Glutamatergic neuron (in vitro differentiated cells): Measurements from ENCODE around the gene CCDC170. TPM values are rescaled to one million over a fixed set of nuclear protein-coding genes. Genes with fewer than 3 reads are reported as not detected.

ENCODE experiments used
- DNase-seq: peaks from one replicate; pipeline ENCODE4 v3.0.0; 2022
- H3K27ac Mint-ChIP-seq: one replicate; pipeline ENCODE4 v1.8.0; 2020; ENCODE audit warnings: mild to moderate bottlenecking, mixed read lengths, inconsistent platforms; ENCODE audit not compliant: unreplicated experiment
- H3K27me3 Mint-ChIP-seq: one replicate; pipeline ENCODE4 v1.8.0; 2020; ENCODE audit warnings: mild to moderate bottlenecking, moderate library complexity, mixed read lengths, inconsistent platforms; ENCODE audit not compliant: unreplicated experiment
- H3K36me3 Mint-ChIP-seq: one replicate; pipeline ENCODE4 v1.8.0; 2020; ENCODE audit warnings: mild to moderate bottlenecking, mixed read lengths, inconsistent platforms; ENCODE audit not compliant: unreplicated experiment
- H3K4me1 Mint-ChIP-seq: one replicate; pipeline ENCODE4 v1.8.0; 2020; ENCODE audit warnings: mild to moderate bottlenecking, low read depth, mixed read lengths, inconsistent platforms; ENCODE audit not compliant: unreplicated experiment
- H3K4me3 Mint-ChIP-seq: one replicate; pipeline ENCODE4 v1.8.0; 2020; ENCODE audit warnings: mild to moderate bottlenecking, mixed read lengths, inconsistent platforms; ENCODE audit not compliant: unreplicated experiment
- H3K9me3 Mint-ChIP-seq: one replicate; pipeline ENCODE4 v1.8.0; 2020; ENCODE audit warnings: mild to moderate bottlenecking, moderate library complexity, mixed read lengths, inconsistent platforms; ENCODE audit not compliant: unreplicated experiment
- total RNA-seq: library from RNA; stranded (reverse); fragmentation: NEBNext Ultra II Directional; extraction: Animal tissue kit (Norgen Biotek cat#: 25700); gene quantifications from one replicate; pipeline ENCODE4 v1.2.1, GENCODE V29; 2021; ENCODE audit not compliant: unreplicated experiment
- TF ChIP-seq, protein P1 (sequence below): fragments of 200-600 bp; sonication (generic); IDR thresholded peaks from one replicate; pipeline ENCODE4 v1.5.0; 2021; ENCODE audit not compliant: partially characterized antibody, unreplicated experiment

The CCDC170 gene
- total RNA-seq, 1 donor from 2014 or later = not detected

DNA sequence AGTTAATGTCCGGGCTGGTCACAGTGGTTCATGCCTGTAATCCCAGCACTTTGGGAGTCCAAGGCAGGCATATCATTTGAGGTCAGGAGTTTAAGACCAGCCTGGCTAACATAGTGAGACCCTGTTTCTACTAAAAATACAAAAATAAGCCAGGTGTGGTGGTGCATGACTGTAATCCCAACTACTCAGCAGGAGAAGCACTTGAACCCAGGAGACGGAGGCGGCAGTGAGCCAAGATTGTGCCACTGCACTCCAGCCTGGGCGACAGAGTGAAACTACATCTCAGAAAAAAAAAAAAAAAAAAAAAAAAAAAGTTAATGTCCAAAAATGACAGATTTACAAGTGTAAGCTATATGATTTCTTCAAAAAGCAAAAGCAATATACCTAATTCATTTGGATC, 124.9 kb downstream of the CCDC170 start:
- Mint-ChIP-seq H3K4me3 (no peak overlapping the region), H3K36me3 (no peaks in the 10 kb centered on the region), H3K4me1 (no peaks in the 10 kb centered on the region)

DNA sequence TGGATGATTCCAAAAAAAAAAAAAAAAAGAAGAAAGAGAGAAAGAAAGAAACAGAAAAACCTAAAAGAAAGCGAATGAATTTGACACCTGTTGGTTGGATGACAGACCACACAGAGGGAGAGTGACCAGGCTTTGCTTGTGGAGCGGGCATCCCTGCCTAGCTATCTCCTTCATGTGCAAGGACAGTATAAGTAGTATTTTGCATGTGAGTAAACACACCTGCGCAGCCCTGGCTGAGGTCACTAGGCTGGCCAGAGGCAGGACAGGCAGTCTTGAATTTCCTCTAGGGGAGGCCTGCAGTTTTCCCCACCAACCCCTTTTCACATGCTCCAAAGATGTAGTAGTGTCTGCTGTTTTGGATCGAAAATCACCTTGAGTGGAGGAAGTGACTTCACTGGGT, 126.4 kb downstream of the CCDC170 start:
- H3K4me1 Mint-ChIP-seq = no peaks in the 10 kb centered on the region
- no peak overlapping the region for H3K27ac Mint-ChIP-seq
- H3K36me3 Mint-ChIP-seq = no peaks in the 10 kb centered on the region
- no peaks in the 10 kb centered on the region for H3K27me3 Mint-ChIP-seq
- H3K9me3 Mint-ChIP-seq = no peaks in the 10 kb centered on the region
- TF ChIP-seq, protein P1, sequence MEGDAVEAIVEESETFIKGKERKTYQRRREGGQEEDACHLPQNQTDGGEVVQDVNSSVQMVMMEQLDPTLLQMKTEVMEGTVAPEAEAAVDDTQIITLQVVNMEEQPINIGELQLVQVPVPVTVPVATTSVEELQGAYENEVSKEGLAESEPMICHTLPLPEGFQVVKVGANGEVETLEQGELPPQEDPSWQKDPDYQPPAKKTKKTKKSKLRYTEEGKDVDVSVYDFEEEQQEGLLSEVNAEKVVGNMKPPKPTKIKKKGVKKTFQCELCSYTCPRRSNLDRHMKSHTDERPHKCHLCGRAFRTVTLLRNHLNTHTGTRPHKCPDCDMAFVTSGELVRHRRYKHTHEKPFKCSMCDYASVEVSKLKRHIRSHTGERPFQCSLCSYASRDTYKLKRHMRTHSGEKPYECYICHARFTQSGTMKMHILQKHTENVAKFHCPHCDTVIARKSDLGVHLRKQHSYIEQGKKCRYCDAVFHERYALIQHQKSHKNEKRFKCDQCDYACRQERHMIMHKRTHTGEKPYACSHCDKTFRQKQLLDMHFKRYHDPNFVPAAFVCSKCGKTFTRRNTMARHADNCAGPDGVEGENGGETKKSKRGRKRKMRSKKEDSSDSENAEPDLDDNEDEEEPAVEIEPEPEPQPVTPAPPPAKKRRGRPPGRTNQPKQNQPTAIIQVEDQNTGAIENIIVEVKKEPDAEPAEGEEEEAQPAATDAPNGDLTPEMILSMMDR = no peak
- H3K4me3 Mint-ChIP-seq = no peak overlapping the region
- no peak for DNase-seq

More for the DNA sequence above, 124.9 kb downstream of the CCDC170 start:
- Mint-ChIP-seq H3K9me3 (no peaks in the 10 kb centered on the region), H3K27ac (no peak overlapping the region), H3K27me3 (no peaks in the 10 kb centered on the region)
- no peak for DNase-seq
- TF ChIP-seq, protein P1 = no peak

DNA sequence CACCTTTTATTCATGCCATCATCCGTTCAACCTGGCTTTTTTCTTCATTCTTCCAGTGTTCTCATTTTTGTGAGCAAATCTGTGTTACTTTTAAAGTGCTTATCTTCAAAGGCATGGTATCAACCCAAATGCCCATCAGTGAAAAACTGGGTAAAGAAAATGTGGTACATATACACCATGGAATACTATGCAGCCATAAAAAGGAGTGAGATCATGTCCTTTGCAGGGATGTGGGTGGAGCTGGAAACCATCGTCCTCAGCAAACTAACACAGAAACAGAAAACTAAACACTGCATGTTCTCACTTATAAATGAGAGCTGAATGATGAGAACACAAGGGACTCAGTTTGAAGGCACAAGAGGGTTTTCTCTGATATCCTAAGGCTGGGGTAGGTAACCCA, 130.3 kb downstream of the CCDC170 start:
- Mint-ChIP-seq H3K27me3 (no peaks in the 10 kb centered on the region), H3K4me3 (no peak overlapping the region), H3K4me1 (no peaks in the 10 kb centered on the region), H3K9me3 (no peaks in the 10 kb centered on the region), H3K27ac (no peak overlapping the region), H3K36me3 (no peaks in the 10 kb centered on the region)
- TF ChIP-seq, protein P1 = no peak
- DNase-seq = no peak

DNA sequence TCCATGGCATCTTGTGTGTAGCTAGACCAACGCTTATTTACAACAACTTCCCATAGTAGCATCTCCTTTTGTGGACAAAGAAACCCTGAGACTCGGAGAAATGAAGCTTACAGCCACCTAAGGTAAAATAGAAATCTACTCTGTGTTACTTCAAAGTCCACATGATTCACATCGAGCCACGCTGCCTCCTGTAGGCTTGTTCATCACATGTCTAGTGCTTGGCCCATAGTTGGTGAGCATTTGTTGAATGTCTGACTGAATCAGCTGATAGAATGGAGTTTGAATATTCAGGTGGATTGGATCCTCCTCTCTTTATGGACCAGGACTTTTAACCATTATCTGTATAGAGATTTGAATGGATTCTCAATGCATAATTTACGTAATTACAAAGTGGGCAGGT, 130.7 kb downstream of the CCDC170 start:
- TF ChIP-seq, protein P1 = no peak
- Mint-ChIP-seq H3K9me3 (no peaks in the 10 kb centered on the region), H3K4me1 (no peaks in the 10 kb centered on the region), H3K4me3 (no peak overlapping the region), H3K27me3 (no peaks in the 10 kb centered on the region), H3K36me3 (no peaks in the 10 kb centered on the region), H3K27ac (no peak overlapping the region)
- DNase-seq = no peak

DNA sequence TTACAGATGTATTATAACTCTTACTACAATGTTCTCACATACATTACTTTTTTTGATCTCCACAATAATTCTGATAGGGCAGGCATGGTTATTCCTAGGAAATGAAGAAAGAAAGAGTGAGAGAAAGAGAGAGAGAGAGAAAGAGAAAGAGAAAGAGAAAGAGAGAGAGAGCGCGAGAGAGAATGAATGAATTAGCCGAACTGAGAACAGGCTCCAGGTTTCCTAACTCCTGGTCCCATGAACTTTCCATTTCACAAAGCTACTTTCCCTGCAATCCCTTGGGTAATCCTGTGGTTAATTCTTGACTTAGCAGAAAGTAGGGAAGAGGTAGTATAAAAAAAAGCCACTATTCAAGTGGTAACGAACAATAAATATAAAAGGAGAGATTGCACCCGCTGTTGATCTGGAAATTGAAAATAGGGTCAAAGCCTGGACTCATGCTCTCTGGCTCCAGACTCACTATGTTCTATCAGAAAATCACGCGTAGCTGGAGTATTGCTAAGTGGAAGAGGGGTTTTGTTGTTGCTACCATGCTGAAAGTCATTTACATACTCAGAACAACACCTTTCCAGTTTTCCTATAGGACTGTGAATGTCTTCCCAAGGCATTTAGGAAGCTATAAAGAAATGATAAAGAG, 131.2 kb downstream of the CCDC170 start:
- Mint-ChIP-seq H3K27me3 (no peaks in the 10 kb centered on the region), H3K9me3 (no peaks in the 10 kb centered on the region), H3K4me3 (no peak overlapping the region), H3K27ac (no peak overlapping the region), H3K36me3 (no peaks in the 10 kb centered on the region), H3K4me1 (no peaks in the 10 kb centered on the region)
- TF ChIP-seq, protein P1 = no peak
- DNase-seq = no peak
